Measurements from ENCODE around the gene ASXL3. TPM values are rescaled to one million over a fixed set of nuclear protein-coding genes. Genes with fewer than 3 reads are reported as not detected.

The ASXL3 gene
- polyA plus RNA-seq, 3 donors: not detected

- Histone ChIP-seq H3K4me2 (replicated peaks; ENCODE audit: extremely low read depth, low read length, poor library complexity, severe bottlenecking) (peak overlapping the region; percentile 19), H3K9ac (ENCODE audit: insufficient read depth, low read length, poor library complexity, severe bottlenecking) (no peak overlapping the region), H3K79me2 (ENCODE audit: insufficient read depth, low read length) (no peaks in the 10 kb centered on the region), H3K27ac (ENCODE audit: low read depth in 1 of 2, low read length in 2 of 2) (no peak overlapping the region), H3K4me3 (replicated peaks in 1 of 3; ENCODE audit: low read depth in 2 of 3, low read length in 3 of 3) (no peak overlapping the region), H3K4me1 (ENCODE audit: control insufficient read depth in 1 of 2, insufficient read depth in 2 of 2, low read length in 2 of 2) (peaks cover 0 to 3% of the 10 kb centered on the region in 2 donors), H3K36me3 (replicated peaks in 1 of 2; ENCODE audit: control insufficient read depth in 1 of 2, insufficient read depth in 2 of 2, low read length in 2 of 2) (no peaks in the 10 kb centered on the region), H3K27me3 (ENCODE audit: control insufficient read depth in 2 of 2, insufficient read depth in 2 of 2, low read length in 2 of 2) (peaks cover 25 to 60% of the 10 kb centered on the region in 2 donors), H2AFZ (ENCODE audit: insufficient read depth, low read depth, low read length, poor library complexity, severe bottlenecking) (no peak overlapping the region), H3K9me3 (replicated peaks in 1 of 2; ENCODE audit: control insufficient read depth in 1 of 2, insufficient read depth in 1 of 2, low read length in 2 of 2) (peaks cover 0 to 9% of the 10 kb centered on the region in 2 donors), H4K20me1 (ENCODE audit: insufficient read depth, low read length) (no peaks in the 10 kb centered on the region)
- H3K27me3 Mint-ChIP-seq (ENCODE audit: low read depth in 3 of 3): peaks cover 12 to 24% (median 12%) of the 10 kb centered on the region in 3 donors
- peaks cover 0 to 8% (median 6%) of the 10 kb centered on the region in 7 donors for H3K9me3 Mint-ChIP-seq
- peaks cover 5% of the 10 kb centered on the region for H3K4me1 Mint-ChIP-seq
- peak overlapping the region; percentile 50 to 87 for H3K4me3 Mint-ChIP-seq
- H3K36me3 Mint-ChIP-seq: peaks cover 3 to 5% of the 10 kb centered on the region in 2 donors
- intact Hi-C loops (cut with micrococcal nuclease): no loop called here
- WGBS (ENCODE audit: insufficient coverage): 2% methylated on average over 67 of the region's 80 CpGs
- TF ChIP-seq CTCF (IDR thresholded peaks at IDR 0.05): no peak
- H3K27ac Mint-ChIP-seq: no peak overlapping the region
- DNase-seq: no peak
Measured at GRCh38 chr18:33578518-33579348, 714 bp downstream of the ASXL3 start.

GRCh38 chr18:33579349-33580215 is 1.6 kb downstream of the ASXL3 start:
- 64% methylated on average over 6 of the region's 16 CpGs for WGBS (ENCODE audit: insufficient coverage)
- TF ChIP-seq CTCF (IDR thresholded peaks at IDR 0.05): no peak
- Histone ChIP-seq H3K36me3 (replicated peaks in 1 of 2; ENCODE audit: control insufficient read depth in 1 of 2, insufficient read depth in 2 of 2, low read length in 2 of 2) (no peaks in the 10 kb centered on the region), H3K4me1 (ENCODE audit: control insufficient read depth in 1 of 2, insufficient read depth in 2 of 2, low read length in 2 of 2) (peaks cover 0 to 3% of the 10 kb centered on the region in 2 donors), H3K4me3 (replicated peaks in 1 of 3; ENCODE audit: low read depth in 2 of 3, low read length in 3 of 3) (no peak overlapping the region), H4K20me1 (ENCODE audit: insufficient read depth, low read length) (no peaks in the 10 kb centered on the region), H2AFZ (ENCODE audit: insufficient read depth, low read depth, low read length, poor library complexity, severe bottlenecking) (no peak overlapping the region), H3K4me2 (replicated peaks; ENCODE audit: extremely low read depth, low read length, poor library complexity, severe bottlenecking) (no peak overlapping the region), H3K27me3 (ENCODE audit: control insufficient read depth in 2 of 2, insufficient read depth in 2 of 2, low read length in 2 of 2) (peaks cover 25 to 60% of the 10 kb centered on the region in 2 donors), H3K9ac (ENCODE audit: insufficient read depth, low read length, poor library complexity, severe bottlenecking) (no peak overlapping the region), H3K9me3 (replicated peaks in 1 of 2; ENCODE audit: control insufficient read depth in 1 of 2, insufficient read depth in 1 of 2, low read length in 2 of 2) (peaks cover 0 to 9% of the 10 kb centered on the region in 2 donors), H3K27ac (ENCODE audit: low read depth in 1 of 2, low read length in 2 of 2) (no peak overlapping the region), H3K79me2 (ENCODE audit: insufficient read depth, low read length) (no peaks in the 10 kb centered on the region)
- Mint-ChIP-seq H3K4me3 (no peak overlapping the region), H3K4me1 (peaks cover 5% of the 10 kb centered on the region), H3K27ac (no peak overlapping the region), H3K36me3 (peaks cover 3 to 5% of the 10 kb centered on the region in 2 donors), H3K27me3 (ENCODE audit: low read depth in 3 of 3) (peaks cover 14 to 27% (median 16%) of the 10 kb centered on the region in 3 donors), H3K9me3 (peaks cover 0 to 8% (median 6%) of the 10 kb centered on the region in 7 donors)
- no peak for DNase-seq
- intact Hi-C loops (cut with micrococcal nuclease): no loop called here
